GM12892 (cell line): ENCODE data around the gene RMP24.

Source experiments
- POLR2A ChIP-seq: IDR thresholded peaks from 2 replicates; pipeline ENCODE4 v1.6.1; 2011; ENCODE audit warnings: low read depth, low read length, control low read depth
- POLR2AphosphoS5 ChIP-seq: IDR thresholded peaks from 2 replicates; pipeline ENCODE4 v1.6.1; 2011; ENCODE audit warnings: low read depth, low read length, control low read depth

- TF ChIP-seq POLR2AphosphoS5 (no peak), POLR2A (no peak)
Observed at GRCh38 chr18:35941299-35941698, 31.2 kb upstream of the RMP24 start.
